Hepatic stellate cell (primary cell): Measurements from ENCODE around the gene DMAP1.
A peak's percentile ranks its signal among the peaks of the same experiment; 100 is the strongest.
"Not testable (repeated sequence)": the region's sequence is repeated elsewhere in the genome, so short reads cannot be mapped to it uniquely, and the experiment has no call there.

Source experiments
- DNase-seq: peaks from one replicate; pipeline ENCODE4 v3.0.0; 2011; ENCODE audit warnings: low spot score

Gene DMAP1, protein sequence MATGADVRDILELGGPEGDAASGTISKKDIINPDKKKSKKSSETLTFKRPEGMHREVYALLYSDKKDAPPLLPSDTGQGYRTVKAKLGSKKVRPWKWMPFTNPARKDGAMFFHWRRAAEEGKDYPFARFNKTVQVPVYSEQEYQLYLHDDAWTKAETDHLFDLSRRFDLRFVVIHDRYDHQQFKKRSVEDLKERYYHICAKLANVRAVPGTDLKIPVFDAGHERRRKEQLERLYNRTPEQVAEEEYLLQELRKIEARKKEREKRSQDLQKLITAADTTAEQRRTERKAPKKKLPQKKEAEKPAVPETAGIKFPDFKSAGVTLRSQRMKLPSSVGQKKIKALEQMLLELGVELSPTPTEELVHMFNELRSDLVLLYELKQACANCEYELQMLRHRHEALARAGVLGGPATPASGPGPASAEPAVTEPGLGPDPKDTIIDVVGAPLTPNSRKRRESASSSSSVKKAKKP

DNA sequence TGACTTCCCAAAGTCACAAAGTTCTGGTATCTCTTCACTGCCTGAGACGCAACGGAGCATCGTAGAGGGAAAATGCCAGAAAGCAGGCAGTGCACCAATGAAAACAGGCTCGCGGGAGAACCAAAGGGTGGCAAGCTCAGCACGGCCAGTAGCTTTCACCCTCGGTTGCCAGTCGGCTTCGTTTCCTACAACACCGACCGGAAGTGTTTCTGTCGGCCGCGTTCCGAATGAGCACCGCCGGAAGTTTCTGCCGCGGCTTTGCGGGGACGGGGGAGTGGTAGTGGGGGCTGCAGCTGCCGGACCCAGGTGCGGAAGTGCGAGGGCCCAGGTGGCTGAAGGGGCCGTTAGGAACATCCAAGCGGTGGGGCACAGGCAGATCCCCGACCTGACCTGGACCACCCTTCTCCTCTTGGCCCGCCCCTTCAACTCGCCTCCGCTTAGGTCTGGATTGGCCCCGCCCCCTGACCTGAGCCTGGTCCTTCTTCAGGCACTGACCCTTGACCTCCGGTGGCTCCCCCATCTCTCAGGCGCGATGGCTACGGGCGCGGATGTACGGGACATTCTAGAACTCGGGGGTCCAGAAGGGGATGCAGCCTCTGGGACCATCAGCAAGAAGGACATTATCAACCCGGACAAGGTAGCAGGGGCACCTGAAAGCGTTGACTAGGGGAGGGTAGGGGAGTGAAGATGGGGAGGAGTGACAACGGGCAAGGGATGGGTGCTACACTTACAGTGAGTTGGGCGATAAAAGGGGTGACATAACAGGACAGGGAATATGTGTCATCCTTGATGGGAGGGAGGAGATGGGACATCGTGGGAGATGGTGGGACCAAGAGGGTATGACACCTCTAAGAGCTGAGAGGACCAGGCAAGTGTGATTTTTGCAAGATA, at the start of gene DMAP1:
DMAP1 (plus strand) TSS at position 250 of the 891 bp plus-strand sequence; CDS start at position 533, 283 bp downstream.
- DNase-seq: peak; percentile 73

DNA sequence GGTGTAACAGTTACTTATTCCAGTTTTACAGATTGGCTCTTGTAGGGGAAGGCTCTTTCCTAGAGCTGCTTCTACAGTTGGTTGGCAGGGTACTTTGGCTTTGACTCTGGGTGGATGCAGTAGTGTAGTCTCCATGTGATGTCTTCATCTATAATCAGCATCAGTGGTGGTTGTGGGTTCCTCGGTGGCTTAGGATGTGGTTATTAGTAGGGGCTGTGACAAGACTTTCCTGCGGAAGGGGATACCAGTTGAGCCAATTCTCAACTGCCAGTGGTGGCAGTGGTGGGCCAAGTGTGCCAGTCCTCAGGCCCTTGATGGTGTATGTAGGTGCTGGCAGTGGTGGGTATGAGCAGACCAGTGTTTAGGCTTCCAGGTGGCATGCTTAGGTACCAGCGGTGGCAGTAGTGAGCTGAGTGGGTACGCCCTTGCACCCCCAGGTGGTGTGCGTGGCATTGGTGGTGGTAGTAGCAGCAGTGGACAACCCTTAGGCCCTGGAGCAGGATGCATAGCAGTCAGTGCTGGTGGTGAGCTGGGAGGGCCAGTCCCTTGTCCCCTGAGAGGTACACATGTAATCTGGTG, 44.7 kb upstream of the DMAP1 start:
- no peak for DNase-seq

DNA sequence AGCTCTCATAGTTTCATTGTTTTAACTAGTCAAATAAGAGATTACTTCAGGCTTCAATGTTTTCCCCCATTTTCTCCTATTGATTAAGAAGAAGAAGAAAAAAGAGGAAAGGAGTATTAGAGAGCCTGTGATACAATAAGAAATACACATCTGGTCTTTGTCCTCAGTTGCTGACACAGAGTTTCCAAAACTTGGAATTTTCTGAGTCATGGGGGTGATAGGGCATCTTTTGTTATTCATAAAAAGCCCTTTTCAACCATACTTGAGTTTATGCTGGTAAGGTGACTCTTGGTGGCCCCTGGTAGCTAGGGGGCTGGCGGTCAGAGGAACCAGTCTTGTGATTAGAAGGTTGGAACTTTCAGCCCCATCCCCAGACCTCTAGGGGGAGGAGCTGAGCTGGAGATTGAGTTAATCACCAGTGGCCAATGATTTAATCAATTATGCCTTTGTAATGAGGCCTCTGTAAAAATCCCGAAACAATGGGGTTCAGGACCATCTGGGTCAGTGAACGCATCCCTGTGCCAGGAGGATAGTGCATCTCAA, 42.9 kb upstream of the DMAP1 start:
- DNase-seq: no peak

DNA sequence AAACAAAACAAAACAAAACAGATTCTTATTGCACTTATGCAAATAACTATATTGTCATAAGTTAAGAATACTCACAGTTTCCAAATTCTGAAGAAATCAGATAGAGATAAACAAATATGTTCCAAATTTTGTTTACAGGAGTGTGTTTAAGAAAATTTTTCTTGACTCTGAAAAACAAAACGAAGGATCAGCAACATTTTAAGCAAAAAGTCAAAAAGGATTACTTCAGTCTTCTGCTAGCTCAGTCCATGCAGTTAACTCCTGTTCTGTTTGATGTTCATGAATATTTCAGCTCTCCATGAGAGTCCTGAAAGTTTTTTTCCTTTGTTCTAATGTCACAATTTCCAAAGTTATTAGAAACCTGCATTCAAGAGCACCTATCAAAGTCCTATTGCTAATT, 38.6 kb upstream of the DMAP1 start:
- DNase-seq: no peak

DNA sequence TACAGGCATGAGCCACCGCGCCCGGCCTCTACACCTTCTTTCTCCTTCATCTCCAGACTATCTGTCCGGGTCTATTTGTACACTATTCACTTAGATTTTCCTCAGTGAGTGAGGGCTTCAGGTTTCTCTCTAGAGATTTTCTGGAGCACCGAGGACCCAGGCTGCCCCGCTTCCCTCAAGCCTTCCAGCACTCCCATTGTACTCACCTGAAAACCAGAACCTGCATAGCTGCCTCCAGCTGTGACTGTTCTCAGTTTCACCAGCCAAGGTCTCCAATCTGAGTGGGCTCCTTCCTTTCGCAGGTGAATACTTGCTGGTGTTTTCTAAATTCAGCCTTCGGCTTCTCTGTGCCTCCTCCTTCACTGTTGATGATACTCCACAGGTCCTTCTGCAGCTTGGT, 12.9 kb upstream of the DMAP1 start:
- DNase-seq: no peak

DNA sequence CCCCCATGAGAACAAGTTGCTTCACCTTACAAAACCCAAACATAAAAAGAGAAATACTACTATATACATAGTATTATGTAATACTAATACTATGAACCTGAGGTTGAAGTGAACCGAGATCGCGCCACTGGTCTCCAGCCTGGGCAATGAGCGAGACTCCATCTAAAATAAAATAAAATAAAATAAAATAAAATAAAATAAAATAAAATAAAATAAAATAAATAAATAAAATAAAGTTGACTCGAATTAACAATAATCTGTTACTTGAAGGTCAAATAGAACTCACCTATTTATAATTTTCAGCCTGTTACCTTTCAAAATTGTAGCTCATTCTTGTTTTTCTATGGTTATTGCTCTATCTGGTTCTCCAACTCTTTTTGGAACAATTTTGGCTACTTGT, 6.7 kb upstream of the DMAP1 start:
- DNase-seq: not testable (repeated sequence)

DNA sequence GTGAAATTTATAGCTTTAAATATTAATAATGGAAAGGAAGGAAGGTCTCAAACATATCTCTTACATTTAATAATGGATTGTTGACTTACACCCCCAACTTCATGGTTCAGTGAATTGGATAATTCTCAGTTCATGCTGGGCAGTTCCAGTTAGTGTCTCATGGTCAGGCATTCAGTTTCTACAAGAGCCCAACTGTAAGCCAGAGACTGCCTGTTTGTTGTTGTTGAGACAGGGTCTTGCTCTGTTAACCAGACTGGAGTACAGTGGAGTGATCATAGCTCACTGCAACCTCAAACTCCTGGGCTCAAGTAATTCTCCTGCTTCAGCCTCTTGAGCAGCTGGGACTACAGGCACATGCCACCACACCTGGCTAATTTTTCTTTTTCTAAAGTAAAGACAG, 5.0 kb upstream of the DMAP1 start:
- no peak for DNase-seq

DNA sequence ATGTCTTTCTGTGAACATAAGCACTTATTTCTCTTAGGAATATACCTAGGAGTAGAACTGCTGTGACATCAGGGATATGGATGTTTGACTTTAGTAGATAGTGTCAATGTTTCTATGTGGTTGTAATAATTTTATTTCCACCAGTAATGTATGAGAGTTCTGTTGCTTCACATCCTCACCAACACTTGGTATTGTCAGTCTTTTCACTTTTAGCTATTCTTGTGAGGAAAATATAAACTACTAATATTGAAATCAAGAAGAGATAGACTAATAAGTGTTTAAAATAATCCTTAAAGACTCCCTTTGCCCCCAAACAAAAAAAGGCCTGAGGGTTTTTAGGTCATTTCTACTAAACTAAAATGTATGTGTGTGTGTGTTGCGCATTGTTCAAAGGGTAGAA, 2.7 kb upstream of the DMAP1 start:
- DNase-seq: no peak

DNA sequence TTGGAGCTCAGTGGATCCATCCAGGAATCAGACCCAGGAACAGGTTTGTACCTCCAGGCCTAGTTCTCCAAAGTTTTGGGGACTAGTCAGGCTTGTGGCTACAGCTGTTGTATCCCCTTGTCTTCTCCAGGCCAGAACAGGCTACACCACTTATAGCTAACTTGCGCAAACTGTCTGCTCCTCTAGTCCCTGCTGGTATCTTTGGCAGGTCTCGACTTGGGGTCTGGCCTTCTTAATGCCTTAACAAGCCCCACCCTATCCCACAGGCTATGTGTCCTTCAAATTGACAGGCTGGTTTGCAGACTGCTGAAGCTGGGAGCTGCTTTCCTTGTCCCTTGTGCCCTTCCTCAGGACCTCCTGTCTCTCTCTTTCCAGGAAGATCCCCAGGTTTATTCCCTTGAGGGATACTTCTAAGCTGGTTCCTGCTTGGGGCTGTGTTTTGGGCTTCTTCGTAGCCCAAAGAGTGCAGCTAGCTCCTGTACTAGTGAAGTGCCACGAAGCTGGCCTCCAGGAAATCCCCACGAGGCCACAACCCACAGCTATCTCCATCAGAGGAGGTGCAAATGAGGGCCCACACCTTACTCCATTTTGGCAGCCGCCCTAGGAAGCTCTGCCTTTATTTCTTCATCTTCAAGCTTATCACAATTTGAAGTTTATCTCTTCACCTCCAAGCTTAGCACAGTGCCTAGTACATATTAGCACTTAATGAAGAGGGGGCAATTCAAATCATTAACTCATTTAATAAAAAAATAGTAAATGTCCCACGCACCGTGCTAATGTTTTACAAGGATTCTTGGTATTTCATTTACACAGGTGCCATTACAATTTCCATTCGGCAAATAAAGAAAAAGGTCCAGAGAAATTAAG, 683 bp upstream of the DMAP1 start:
- DNase-seq: no peak

DNA sequence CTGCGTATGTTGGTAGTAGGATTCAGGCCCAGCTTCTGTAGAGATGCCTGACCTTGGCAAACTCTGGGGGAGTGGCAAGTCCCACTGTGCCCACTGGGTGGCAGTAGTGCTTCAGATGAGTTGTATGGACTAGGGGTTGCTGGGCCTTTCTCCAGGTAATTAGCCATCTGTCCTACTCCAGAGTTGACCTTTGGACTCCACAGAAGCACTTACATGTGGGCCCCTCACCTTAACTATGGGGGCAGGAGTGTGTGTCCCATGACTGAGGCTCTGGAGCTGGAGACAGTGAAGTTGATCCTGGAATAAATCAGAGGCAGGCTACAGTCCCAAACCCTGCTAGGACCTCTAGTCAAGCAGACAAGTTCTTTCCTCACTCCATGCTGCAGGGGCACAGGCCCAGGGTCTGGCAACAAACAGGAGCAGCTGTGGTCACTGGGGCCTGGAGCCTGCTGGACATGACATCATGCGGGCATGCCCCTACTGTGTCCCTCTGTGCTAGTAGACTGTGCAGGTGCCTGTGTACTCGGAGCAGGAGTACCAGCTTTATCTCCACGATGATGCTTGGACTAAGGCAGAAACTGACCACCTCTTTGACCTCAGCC, 4.6 kb downstream of the DMAP1 start:
- DNase-seq: peak; percentile 73

DNA sequence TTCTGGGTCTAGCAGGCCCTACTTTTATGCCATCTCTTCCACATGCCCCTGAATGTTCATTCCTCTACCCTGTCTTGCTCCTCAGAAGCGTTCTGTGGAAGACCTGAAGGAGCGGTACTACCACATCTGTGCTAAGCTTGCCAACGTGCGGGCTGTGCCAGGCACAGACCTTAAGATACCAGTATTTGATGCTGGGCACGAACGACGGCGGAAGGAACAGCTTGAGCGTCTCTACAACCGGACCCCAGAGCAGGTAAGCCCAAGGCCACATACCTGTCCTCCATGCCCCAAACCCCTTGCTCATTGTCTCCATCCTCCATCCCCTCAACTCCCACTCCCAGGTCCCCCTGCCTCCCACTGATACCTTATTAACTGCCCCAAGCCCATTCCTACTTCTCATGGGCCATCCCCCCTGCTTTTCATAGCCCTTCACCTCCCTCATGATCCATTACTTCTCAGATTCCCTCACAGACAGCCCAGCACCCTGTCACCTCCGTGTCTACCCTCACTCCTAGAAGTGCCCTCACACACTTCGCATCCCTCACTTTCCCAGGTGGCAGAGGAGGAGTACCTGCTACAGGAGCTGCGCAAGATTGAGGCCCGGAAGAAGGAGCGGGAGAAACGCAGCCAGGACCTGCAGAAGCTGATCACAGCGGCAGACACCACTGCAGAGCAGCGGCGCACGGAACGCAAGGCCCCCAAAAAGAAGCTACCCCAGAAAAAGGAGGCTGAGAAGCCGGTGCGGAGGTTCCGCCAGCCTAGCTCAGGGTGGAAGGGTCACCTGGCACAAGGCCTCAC, 5.4 kb downstream of the DMAP1 start:
- DNase-seq: no peak

DNA sequence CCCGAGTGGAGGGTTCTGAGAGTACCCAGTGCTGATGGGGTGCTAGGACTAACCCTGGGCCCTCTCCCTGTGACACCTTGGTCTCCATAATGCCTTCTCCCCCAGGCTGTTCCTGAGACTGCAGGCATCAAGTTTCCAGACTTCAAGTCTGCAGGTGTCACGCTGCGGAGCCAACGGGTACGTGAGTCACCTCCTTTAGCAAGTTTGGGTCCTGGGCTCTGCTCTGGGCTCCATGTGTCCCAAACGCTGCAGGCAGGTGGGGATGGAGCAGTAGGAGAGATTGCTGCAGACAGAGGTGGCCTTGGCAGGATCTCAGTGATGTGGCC, 6.0 kb downstream of the DMAP1 start:
- no peak for DNase-seq

DNA sequence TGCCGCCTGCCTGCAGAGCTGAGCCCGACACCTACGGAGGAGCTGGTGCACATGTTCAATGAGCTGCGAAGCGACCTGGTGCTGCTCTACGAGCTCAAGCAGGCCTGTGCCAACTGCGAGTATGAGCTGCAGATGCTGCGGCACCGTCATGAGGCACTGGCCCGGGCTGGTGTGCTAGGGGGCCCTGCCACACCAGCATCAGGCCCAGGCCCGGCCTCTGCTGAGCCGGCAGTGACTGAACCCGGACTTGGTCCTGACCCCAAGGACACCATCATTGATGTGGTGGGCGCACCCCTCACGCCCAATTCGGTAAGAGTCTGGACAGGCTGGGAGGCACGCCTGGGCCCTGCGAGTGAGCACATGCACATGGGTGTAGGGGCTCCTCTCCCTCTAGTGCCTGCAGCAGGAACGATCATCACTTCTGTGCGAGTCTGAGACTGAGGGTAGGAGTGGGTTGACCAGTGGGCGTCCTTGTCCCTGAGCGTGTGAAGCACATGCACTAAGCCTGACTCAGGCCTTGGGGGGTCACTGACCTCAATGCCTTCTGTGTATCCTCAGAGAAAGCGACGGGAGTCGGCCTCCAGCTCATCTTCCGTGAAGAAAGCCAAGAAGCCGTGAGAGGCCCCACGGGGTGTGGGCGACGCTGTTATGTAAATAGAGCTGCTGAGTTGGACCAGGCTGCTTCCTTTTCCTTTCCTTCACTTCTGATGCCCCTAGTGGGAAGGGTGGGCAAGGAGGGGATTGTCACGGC, 6.9 kb downstream of the DMAP1 start:
- DNase-seq: peak; percentile 47

DNA sequence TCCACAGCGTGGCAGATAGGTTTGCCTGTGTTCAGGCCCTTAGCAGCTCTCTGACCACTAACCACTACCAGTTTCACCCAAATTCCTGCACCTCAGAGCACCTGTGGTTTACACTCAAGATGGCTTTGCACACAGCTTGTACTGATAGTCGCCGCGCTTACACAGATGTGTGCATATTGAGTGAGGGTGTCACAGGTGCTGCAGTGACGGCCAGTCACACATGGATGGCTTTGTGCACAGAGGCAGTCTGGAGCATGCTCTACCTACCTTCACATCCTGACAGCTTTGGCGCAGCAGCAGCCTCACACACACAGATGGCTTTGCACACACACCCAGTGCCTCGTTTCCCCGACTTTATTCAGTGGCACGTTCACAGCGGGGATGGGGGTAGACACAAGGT, 7.5 kb downstream of the DMAP1 start:
- no peak for DNase-seq

DNA sequence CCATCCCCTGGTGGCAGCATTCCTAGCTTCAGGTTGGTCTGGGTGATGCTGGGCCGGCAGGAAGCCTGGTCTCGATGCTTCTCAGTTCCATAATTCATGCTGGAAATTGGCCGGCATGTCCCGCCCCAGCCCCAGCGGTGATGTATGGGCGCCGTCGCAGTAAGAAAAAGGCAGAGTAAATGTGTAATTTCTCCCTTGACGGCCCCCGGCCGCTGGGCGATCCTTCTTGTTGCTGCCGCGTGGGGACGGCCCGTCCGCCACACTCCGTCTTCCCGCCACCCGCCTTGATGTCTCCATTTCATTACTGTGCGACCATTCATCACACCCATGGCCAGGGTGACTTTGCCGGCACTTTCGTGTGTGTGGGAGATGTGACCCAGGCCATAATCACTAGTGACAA, 8.5 kb downstream of the DMAP1 start:
- DNase-seq: no peak

DNA sequence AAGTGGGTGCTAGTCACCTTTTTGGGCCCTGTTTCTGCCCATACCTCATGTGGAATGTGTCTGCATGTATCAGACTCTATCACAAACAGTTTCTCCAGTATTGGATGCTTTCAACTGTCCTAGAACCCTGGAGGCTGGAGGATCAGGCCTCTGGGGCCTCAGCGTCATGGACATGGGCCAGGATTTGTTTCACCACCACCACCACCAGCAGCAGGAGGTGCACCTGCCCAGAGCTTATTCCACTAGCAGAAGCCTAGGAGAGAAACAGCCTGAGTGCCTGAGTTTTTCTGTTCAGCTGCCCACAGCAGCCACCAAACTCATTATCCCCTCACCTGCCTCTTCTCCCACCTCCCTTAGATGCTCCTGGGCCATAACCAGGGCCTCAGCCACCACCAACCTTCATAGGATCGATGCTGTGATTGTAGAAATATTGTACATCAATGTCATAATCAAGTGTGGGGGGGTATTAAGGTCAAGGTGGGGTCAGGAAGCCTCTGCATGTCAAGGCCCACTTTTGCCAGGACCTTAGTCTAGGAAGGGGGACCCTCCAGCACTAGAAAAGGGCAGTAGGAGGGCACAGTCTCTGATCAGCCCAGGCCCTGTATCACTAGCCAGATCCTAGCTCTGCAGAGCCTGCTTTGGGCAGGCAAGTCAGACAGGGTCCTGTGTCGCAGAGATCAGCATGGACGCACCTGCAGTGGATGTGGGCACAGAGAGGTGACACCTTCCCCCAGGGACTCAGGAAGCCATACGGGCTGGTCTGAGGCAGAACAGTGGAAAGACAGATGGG, 9.3 kb downstream of the DMAP1 start:
- DNase-seq: no peak

DNA sequence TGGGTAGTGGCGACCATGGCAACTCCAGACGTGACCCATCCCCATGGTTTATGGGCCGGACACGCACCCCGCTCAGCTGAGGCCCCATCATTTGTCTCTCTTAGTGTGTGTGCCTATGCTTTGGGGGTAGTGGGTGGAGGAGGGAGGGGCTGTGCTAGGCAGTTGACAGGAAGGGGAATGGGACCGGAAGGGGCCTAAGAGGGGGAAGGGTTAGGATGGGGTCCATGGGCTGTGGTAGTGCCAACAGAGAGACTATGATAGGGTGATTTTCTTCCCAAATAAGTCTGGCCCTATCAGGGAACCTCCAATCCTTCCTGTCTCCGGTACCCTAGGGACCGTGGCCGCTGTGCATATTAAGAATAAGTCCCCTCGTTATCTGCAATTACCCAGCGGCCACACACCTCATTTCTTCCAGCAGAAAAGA, 9.9 kb downstream of the DMAP1 start:
- DNase-seq: no peak

DNA sequence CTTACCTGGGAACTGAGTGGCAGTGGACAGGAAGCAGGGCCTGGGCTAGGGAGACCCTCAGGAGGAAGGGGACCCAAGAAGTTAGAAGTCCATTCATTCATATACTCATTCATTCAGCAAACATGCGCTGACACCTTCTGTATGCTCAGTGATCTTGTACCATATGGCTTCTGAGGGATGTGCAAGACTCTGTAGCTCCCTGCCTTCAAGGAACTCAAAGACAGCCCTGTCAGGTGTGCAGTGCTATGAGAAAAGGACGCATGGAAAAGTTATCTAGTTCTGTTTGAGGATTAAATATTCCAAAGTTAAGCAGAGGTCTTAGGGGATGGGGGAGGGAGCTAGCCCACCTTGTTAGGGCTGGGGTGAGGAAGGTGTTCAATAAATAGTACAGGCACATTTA, 12.5 kb downstream of the DMAP1 start:
- no peak for DNase-seq

DNA sequence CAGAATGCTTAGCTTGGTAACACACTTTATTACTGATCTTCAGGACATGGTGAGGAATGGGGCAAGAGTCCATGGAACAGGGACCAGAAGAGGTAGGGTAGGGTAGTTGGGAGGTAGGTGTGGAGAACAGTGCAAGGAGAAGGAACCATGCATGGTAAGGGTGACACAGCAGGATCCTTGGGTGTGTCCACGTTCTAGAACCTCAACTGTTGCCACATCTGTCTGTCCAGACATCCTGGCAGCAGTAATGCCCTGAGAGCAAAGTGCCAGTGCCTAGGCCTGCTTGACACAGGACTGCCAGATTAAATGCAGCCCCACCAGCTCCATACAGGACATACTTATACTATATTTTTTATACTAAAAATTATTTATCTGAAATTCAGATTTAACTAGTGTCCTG, 13.9 kb downstream of the DMAP1 start:
- DNase-seq: no peak
